Activated effector memory CD4-positive, alpha-beta T cell treated with Interleukin-2 at 50 U/mL for 16 hours (primary cell): Measurements from ENCODE around the gene ZNF536.
"Not testable (repeated sequence)": the region's sequence is repeated elsewhere in the genome, so short reads cannot be mapped to it uniquely, and the experiment has no call there.

ENCODE experiments used
- DNase-seq: peaks from one replicate; pipeline ENCODE4 v3.0.0-alpha.2; 2020

The ZNF536 gene

DNA sequence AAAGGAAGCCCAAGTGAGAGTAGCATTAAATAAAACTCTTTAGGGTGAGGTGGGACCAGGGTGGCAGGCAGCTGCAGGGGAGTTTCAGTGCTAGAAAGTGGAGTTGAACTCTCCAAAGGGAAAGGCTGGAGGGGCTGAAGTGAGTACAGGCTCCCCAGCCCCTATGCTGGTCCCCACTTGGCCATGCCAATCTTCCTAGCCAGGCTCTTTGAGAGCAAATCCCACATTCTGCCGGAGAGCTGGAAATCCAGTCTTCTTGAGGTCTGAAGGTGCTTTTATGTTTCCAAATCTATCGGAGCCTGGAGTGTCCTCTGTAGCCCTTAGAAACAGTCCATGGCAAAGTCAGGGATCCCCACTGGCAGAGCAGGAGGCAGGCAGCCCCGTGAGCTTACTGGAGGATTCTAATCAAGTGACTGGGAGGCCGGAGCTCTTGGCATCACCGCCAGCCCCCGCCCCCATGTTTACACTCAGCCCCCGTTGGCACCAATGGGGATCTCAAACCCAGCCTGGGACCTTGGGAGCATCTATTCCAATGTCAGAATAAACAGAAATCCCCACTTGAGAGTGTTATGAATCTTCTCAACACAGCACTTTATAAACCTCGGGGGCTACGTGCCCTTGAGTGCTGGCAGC is 18.3 kb downstream of the ZNF536 start:
- DNase-seq = no peak

DNA sequence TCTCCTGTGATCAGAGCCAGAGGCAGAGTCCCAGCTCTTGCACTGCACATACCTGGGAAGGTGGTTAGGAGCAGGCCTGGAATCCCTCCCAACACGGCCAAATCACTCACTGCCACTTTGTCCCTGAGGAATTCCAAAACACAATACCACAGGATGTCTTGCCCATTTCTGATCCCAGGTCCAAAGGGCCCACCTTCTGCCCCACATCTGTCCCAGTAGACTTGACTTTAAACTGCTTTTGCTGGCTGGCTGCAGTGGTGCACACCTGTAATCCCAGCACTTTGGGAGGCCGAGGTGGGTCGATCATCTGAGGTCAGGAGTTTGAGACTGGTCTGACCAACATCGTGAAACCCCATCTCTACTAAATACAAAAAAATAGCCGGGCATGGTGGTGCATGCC is 18.9 kb downstream of the ZNF536 start:
- DNase-seq = no peak

DNA sequence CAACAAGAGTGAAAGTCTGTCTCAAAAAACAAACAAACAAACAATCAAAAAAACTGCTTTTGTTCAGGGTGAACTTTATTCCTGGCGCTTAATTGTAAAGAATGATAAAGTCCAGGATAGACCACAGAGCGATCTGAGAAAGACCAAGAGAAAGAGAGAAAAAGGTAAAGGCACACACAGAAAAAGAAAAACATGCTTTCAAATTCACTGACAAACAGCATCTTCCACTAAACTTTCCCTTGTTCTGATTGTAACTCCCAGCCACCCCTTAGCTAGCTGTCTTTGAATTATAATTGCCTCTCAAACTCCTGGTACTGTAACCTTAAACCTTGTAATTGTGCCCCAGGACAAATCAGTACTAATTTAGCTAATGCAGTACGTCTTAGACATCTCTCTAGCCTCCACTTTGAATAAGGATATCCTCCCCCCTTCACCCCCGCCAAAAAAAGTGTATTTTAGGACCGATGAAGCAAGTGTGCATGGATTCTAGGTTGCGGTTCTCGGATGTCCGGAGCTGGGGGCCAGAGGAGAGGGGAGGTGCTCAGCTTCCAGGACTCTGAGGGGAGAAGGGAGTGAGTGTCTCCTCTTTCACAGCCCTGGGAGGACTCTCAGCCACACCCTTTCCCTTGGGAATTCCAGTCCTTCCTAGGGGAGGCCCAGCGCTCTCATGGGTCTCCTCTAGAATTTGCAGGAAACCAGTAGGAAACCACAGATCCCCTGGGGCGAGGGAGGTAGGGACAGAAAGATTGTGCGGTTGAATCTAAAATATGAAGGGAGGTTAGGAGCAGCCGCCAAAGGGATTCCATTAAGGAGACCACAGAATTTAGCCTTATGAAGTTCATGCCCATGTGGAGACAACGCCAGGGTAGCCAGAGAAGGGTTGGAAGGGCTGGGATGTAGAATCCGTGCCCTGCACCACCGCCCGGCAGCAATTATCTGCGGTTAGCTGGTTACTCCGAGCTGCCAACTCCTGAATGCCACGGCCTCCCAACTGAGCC is 19.7 kb downstream of the ZNF536 start:
- no peak for DNase-seq

GRCh38 chr19:30393046-30393445 is 20.9 kb downstream of the ZNF536 start:
- DNase-seq = no peak

DNA sequence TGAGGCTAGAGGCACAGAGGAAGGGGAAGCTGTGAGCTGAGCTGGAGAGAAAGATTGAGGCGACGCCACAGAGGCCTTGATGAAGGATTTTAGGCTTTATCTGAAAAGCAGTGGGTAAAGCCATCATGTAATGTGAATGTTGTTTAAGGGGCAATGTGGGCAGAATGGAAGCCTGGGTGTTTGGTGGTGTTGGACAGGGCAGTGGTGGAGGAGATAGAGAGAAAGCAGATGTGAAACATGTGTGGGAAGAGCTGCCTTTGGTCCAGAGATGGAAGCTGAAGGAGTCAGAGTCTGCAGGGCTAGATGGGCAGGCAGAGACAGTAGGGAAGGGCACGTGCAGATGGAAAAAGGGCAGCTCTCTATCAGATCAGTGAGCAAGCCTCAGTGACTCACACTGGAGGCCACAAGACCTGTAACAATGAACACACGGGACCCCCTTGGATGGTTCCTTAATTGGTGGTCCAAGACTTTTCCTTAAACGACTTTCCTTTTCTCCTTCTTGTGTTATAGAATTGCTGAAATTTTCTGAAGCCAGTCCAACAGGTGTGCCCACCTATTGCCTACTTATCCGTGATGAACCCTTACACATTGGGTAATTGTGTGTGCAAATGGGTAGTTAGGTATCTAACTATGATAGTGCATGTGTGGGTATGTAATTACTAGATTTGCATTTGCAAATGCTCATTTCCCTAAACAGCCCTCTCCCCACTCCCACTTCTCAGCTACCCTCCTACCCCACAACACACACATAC is 21.7 kb downstream of the ZNF536 start:
- DNase-seq = no peak

DNA sequence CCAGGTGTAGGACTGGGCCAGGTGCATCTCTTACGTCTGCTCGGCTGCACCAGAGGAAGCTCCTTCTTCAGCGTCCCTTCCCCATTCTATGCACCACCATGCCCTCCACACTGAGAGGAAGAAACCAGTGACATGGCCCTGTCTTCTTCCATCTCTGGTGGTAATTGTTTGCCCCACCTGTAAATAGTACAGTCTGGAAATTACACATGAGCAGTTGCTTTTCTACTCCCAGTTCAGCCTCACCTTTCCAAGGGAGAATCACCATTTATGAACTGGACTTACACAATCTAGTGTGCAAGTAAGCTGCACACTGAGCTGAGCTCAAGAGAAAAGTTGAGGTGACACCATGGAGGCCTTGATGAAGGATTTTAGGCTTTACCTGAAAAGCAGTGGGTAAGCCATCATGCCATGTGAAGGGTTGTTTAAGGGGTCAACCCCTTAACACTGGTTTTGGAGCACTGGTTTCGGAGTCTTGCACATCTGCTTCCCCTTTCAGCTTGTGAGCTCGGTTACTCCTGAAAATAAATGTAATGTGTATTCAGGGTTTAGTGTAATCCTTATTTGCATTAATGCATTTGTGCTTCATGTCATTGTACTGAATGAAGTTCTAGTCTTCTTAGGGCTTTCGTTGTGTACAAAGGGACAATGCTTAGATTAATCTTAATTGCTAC is 22.4 kb downstream of the ZNF536 start:
- DNase-seq = no peak

GRCh38 chr19:30395283-30395682 is 23.1 kb downstream of the ZNF536 start:
- no peak for DNase-seq

GRCh38 chr19:30398539-30398938 is 26.4 kb downstream of the ZNF536 start:
- DNase-seq = not testable (repeated sequence)

- no peak for DNase-seq
Measured at GRCh38 chr19:30401956-30402355, 29.8 kb downstream of the ZNF536 start.

DNA sequence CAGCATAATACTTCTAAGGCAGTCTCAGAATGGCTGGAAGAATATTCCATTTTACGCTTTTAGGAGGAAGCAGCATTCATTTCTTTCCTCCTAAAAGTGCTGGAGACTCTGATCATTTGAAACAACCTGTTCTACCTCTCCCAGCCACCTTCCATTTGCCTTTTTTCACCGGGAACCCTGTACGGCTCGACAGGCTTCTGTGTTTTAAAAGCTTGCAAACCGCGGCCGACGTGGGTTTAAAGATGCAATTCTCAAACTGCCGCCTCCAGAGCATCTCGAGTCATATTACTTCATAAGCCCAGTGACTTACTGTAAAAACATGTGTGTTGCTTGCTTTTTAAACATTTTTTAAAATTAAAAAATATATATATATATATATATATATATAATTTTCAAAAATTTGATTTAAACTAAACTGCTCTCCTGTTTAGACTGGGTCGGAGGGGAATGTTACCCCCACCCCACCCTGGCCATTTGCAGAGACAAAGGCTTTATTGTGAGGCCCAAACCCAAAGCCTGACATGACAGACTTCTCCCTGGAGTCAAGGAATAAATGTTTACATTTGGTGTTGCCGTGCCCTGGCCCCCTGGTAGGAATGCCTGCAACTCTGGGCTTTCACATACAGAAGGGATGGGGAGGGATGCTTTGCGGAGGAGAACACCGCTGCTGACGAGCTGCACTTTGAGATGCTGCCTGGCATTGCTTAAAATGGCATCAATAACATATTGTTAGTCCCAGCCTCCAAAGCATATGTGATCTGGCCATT is 30.4 kb downstream of the ZNF536 start:
- no peak for DNase-seq

DNA sequence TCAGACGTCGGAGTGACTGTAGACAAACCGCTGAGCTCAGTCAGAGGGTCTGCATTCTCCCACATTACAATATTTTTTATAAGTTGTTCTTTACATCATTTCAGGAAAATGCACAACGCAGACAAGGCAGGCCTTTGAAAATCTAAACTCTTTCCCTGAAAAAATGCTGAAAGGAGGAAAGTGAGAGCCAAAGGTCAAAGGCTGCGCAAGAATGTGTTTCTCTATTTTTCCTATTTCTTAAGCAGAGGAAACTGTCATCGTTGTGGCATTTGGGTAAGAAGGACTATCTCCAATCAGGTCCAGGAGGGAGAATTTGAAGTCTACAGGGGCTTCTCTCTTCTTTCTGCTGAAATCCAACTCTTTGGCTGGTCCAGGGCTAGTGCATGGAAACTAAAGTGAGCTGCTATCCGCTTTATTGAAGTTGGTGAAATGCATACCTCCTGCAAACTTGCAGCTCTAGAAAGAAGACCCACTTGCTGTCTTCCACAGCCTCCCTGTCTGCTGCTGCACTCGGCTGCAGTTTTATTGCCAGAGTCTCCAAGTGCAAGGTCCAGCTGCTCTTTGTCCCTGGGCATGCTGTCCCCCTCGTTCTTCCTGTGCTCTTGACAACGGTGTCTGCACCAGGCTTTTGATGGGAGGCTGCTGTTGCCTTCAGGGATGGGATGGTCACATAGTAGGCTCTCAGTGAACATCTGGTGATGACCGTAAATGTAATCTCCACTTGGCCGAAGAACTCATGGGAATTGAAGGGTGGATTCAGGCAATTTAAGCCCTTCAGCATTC is 31.2 kb downstream of the ZNF536 start:
- no peak for DNase-seq

- no peak for DNase-seq
Measured at GRCh38 chr19:30406220-30407067, 34.3 kb downstream of the ZNF536 start.

- DNase-seq = no peak
Measured at GRCh38 chr19:30407068-30407709, 35.0 kb downstream of the ZNF536 start.

DNA sequence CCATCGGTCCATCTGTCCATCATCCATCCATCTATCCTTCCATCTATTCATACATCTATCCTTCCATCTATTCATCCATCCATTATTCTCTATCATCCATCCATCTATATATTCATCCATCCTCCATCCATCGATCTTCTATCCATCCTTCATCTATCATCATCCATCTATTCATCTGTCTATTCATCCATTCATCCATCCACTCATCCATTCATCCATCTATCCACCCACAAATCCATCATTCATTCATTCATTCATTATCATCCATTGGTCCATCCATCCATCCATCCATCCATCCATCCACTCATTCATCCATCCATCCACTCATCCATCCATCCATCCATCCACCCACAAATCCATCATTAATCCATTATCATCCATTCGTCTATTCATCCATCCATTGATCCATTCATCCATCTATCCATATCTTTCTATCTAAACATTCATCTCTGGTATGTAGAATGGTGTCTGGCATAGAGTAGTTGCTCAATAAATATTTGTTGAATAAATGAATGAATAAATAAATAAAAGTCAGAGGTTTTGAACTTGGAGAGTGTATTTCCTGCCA is 36.6 kb downstream of the ZNF536 start:
- no peak for DNase-seq

DNA sequence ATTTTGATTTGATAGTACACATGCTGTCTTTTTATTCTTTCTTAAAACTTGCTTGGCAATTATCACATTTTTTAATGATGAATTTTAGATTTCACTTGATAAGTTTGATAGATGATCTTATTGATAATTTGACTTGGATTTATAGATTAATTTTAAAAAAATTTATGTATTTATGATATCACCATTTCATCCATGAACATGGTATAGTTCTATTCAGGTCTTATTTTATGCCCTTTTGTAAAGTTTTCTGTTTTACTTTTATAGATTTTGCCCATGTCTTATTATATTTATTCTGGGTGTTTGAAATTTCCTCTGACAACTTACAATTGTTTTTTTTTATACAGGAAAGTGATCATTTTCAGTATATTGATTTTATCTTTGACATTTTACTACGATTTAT is 39.5 kb downstream of the ZNF536 start:
- DNase-seq = no peak

GRCh38 chr19:30416375-30416774 is 44.2 kb downstream of the ZNF536 start:
- no peak for DNase-seq

- DNase-seq = not testable (repeated sequence)
Measured at GRCh38 chr19:30417166-30417565, 45.0 kb downstream of the ZNF536 start.

DNA sequence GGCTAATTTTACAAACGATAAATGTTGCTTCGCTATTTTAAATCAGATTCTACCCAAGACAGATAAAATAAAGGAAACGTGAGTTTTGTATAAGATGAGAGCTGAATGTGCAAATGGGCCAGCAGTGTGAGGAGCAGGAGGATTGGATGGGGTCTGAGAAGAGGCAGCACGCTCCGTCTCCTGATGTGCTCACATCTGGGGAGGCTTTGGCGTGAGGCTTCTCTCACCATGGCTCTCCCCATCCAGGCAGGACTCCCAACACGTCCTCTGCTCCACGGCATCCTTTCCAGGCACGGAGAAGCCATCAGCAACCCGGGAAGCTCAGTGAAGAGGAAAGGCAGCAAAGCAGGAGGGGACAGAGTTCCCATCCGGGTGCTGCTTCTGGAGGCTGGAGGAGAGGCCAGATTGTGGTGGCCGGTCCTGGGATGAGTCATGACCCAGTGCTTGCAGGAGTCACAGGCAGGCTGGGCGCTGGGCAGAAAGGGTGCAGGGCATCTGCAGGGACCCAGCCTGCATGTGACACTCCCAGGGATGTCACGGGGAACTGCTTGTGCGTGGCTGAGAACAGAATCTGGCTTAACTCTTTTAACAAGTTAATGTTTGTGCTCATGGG is 47.5 kb downstream of the ZNF536 start:
- no peak for DNase-seq

- no peak for DNase-seq
Measured at GRCh38 chr19:30420316-30420715, 48.1 kb downstream of the ZNF536 start.
